ENCODE measurements around the gene MRPS23. TPM values are rescaled to one million over a fixed set of nuclear protein-coding genes. Genes with fewer than 3 reads are reported as not detected.

Gene MRPS23
- total and polyA plus RNA-seq, 4 donors = 17.0 to 59.2 (median 47.7) TPM

DNA sequence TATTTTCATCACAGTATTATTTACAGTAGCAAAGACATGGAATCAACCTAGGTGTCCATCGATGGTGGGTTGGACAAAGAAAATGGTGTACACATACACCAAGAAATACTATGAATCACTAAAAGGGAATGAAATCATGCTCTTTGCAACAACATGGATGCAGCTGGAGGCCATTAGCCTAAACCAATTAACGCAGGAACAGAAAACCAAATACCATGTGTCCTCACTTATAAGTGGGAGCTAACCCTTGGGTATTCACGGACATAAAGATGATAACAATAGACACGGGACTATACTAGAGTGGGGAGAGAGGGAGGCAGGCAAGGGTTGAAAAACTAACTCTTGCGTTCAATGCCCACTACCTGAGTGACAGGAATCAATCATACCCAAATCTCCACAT lies 41.0 kb downstream of the MRPS23 start:
- H3K36me3 ChIP-seq (ENCODE audit: control insufficient read depth, insufficient read depth, low read length) = no peaks in the 10 kb centered on the region
- DNase-seq (ENCODE audit: low read depth in 4 of 6, low spot score in 6 of 6) = no peak
- H3K4me3 ChIP-seq (ENCODE audit: low read depth, low read length) = no peak overlapping the region
- H3K4me1 ChIP-seq (ENCODE audit: control insufficient read depth, insufficient read depth, low read length) = peaks cover 17% of the 10 kb centered on the region
- no CpG with 5 or more reads among the region's 5 CpGs for WGBS (ENCODE audit: insufficient coverage)
- H3K27ac ChIP-seq (ENCODE audit: low read depth, low read length) = no peak overlapping the region
- no peaks in the 10 kb centered on the region for H3K27me3 ChIP-seq (ENCODE audit: control insufficient read depth, insufficient read depth, low read length)
- no peaks in the 10 kb centered on the region for H3K9me3 ChIP-seq (ENCODE audit: control insufficient read depth, insufficient read depth, low read length)

DNA sequence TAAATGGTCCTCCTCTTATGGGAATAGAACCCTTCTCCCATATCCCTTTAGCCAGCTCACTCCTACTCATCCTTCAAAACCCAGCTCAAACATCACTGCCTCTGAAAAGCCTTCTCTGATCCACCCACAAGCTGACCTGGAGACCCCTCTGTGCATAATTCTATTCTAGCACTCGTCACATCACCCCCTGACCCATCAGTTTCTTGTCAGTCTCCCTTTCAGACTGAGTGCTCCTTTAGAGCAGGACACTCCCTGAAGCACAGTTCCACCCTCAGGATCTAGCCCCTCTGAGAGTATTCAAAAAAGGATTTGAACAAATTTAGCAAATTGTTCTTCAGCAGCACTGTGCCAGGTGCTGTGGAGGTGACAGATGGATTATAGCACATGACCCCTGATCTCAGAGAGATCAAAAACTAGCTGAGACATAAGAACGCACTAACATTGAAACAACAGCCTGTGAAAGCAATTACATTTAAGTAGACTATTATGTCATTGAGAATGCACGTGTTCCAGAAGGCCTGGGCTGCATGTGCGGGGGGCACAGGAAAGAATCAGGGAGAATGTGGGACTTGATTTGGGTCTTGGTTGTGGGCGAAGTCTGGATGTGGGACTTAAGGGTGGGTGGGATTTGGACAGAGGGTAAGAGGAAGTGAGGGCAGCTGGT lies 43.5 kb downstream of the MRPS23 start:
- Histone ChIP-seq H3K27ac (ENCODE audit: low read depth, low read length) (no peak overlapping the region), H3K9me3 (ENCODE audit: control insufficient read depth, insufficient read depth, low read length) (no peaks in the 10 kb centered on the region), H3K36me3 (ENCODE audit: control insufficient read depth, insufficient read depth, low read length) (no peaks in the 10 kb centered on the region), H3K27me3 (ENCODE audit: control insufficient read depth, insufficient read depth, low read length) (no peaks in the 10 kb centered on the region), H3K4me1 (ENCODE audit: control insufficient read depth, insufficient read depth, low read length) (peaks cover 13% of the 10 kb centered on the region), H3K4me3 (ENCODE audit: low read depth, low read length) (no peak overlapping the region)
- peak in 1 of 6 donors; percentile 43 for DNase-seq (ENCODE audit: low read depth in 4 of 6, low spot score in 6 of 6)
- WGBS (ENCODE audit: insufficient coverage) = 72% methylated on average over 3 of the region's 5 CpGs

DNA sequence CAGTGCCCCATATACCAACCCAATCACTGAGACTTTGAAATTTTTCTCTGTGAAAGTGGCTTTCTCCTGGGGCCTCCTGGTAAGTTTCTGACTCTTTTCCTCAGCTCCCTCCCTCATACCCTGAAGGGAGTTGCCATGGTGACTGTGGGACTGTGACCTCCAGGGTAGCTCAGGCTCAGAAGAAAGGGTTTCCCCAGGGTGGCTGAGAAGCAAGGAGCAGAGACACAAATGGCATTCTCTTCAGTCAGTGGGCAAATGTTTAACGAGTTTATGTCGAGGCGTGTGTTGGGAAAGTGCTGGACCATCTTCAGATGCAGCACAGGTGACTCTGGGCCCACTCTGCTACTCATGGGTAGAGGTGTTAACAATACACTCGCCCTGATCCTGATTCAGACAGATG lies 46.8 kb downstream of the MRPS23 start:
- WGBS (ENCODE audit: insufficient coverage) = 15% methylated on average over 4 of the region's 4 CpGs
- no peaks in the 10 kb centered on the region for H3K36me3 ChIP-seq (ENCODE audit: control insufficient read depth, insufficient read depth, low read length)
- H3K4me1 ChIP-seq (ENCODE audit: control insufficient read depth, insufficient read depth, low read length) = peaks cover 4% of the 10 kb centered on the region
- H3K4me3 ChIP-seq (ENCODE audit: low read depth, low read length) = no peak overlapping the region
- H3K9me3 ChIP-seq (ENCODE audit: control insufficient read depth, insufficient read depth, low read length) = no peaks in the 10 kb centered on the region
- H3K27ac ChIP-seq (ENCODE audit: low read depth, low read length) = no peak overlapping the region
- H3K27me3 ChIP-seq (ENCODE audit: control insufficient read depth, insufficient read depth, low read length) = no peaks in the 10 kb centered on the region
- peak in 1 of 6 donors; percentile 46 for DNase-seq (ENCODE audit: low read depth in 4 of 6, low spot score in 6 of 6)

DNA sequence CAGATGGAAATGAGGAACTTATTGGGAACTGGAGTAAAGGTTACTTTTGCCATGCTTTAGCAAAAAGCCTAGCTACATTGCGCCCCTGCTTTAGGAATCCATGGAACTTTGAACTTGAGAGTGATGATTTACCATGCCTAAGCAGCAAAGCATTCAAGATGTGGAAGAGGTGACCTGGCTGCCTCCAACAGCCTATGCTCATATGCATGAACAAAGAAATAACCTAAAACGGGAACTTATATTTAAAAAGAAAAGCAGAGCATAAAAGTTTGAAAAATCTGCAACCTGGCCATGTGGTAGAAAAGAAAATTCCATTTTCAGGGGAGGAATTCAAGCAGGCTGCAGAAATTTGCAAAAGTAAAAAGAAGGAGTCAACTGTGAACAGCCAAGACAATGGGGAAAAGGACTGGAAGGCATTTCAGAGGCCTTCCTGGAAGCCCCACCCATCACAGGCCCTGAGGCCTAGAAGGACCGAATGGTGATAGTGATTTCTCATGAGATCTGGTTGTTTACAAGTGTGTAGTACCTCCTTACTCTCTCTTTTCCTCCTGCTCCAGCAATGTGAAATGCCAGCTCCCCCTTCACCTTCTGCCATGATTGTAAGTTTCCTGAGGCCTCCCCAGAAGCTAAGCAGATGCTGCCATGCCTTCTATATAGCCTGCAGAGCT lies 48.7 kb downstream of the MRPS23 start:
- Histone ChIP-seq H3K4me1 (ENCODE audit: control insufficient read depth, insufficient read depth, low read length) (peaks cover 4% of the 10 kb centered on the region), H3K27me3 (ENCODE audit: control insufficient read depth, insufficient read depth, low read length) (no peaks in the 10 kb centered on the region), H3K4me3 (ENCODE audit: low read depth, low read length) (no peak overlapping the region), H3K36me3 (ENCODE audit: control insufficient read depth, insufficient read depth, low read length) (no peaks in the 10 kb centered on the region), H3K27ac (ENCODE audit: low read depth, low read length) (no peak overlapping the region), H3K9me3 (ENCODE audit: control insufficient read depth, insufficient read depth, low read length) (no peaks in the 10 kb centered on the region)
- DNase-seq (ENCODE audit: low read depth in 4 of 6, low spot score in 6 of 6) = no peak
- WGBS (ENCODE audit: insufficient coverage) = 100% methylated on average over 1 of the region's 3 CpGs

DNA sequence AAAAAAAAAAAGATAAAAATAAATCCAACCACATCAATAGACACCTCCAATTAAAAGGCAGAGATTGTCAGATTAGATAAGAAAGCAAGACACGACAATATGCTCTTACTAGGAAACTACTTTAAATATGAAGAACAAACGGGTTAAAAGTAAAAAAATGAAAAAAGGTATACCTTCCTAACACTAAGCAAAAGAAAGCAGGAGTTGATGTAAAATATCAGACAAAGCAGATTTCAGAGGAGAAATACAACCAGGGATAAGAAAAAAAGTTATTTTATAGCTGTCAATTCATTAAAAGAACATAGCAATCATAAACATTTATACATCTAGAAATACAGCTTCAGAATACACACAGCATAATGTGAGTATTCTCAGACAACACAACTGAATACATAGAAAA lies 55.0 kb downstream of the MRPS23 start:
- WGBS (ENCODE audit: insufficient coverage) = no CpG with 5 or more reads among the region's 2 CpGs
- no peaks in the 10 kb centered on the region for H3K9me3 ChIP-seq (ENCODE audit: control insufficient read depth, insufficient read depth, low read length)
- H3K27me3 ChIP-seq (ENCODE audit: control insufficient read depth, insufficient read depth, low read length) = no peaks in the 10 kb centered on the region
- H3K36me3 ChIP-seq (ENCODE audit: control insufficient read depth, insufficient read depth, low read length) = no peaks in the 10 kb centered on the region
- DNase-seq (ENCODE audit: low read depth in 4 of 6, low spot score in 6 of 6) = no peak
- H3K4me3 ChIP-seq (ENCODE audit: low read depth, low read length) = no peak overlapping the region
- no peaks in the 10 kb centered on the region for H3K4me1 ChIP-seq (ENCODE audit: control insufficient read depth, insufficient read depth, low read length)
- H3K27ac ChIP-seq (ENCODE audit: low read depth, low read length) = no peak overlapping the region

DNA sequence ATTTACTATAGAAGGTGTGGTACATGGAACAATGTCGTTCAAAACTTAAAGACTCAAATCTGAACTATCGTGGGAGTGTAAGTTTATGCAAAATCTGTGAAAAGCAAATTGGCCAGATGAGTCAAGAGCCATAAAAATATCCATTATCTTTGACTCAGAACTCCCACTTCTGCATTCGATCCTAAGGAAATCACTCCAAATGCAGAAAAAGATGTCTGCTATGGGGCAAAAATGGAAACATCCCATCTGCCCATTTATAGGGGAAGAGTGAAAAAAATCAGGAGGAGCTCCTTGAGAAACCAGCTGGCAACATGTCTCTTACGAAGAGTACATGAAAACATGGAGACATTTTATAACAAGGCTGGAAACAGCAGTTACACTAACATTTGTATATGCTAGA lies 61.1 kb downstream of the MRPS23 start:
- no peaks in the 10 kb centered on the region for H3K36me3 ChIP-seq (ENCODE audit: control insufficient read depth, insufficient read depth, low read length)
- no peak overlapping the region for H3K4me3 ChIP-seq (ENCODE audit: low read depth, low read length)
- peak in 2 of 6 donors; percentile 17 to 70 for DNase-seq (ENCODE audit: low read depth in 4 of 6, low spot score in 6 of 6)
- H3K27ac ChIP-seq (ENCODE audit: low read depth, low read length) = no peak overlapping the region
- WGBS (ENCODE audit: insufficient coverage) = no CpG with 5 or more reads among the region's 4 CpGs
- H3K27me3 ChIP-seq (ENCODE audit: control insufficient read depth, insufficient read depth, low read length) = no peaks in the 10 kb centered on the region
- H3K9me3 ChIP-seq (ENCODE audit: control insufficient read depth, insufficient read depth, low read length) = no peaks in the 10 kb centered on the region
- H3K4me1 ChIP-seq (ENCODE audit: control insufficient read depth, insufficient read depth, low read length) = no peaks in the 10 kb centered on the region

DNA sequence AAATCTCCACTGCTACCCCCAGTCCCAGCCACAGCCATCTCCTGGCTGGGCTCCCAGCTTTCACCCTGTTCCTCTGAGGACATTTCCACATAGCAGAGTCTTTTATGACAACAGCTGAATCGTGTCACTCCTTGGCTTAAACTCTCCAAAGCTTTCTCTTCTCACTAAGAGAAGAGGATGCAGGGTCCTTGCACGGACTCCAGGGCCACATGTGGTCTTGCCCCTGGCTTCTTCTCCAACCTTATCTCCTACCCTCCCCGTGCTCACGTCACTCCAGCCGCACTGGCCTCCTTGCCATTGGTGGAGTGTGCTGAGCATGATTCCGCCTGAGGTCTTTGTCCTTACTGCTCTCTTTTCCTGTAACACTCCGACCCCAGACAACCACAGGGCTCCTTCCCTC lies 64.8 kb downstream of the MRPS23 start:
- Histone ChIP-seq H3K27me3 (ENCODE audit: control insufficient read depth, insufficient read depth, low read length) (no peaks in the 10 kb centered on the region), H3K4me3 (ENCODE audit: low read depth, low read length) (no peak overlapping the region), H3K36me3 (ENCODE audit: control insufficient read depth, insufficient read depth, low read length) (no peaks in the 10 kb centered on the region), H3K4me1 (ENCODE audit: control insufficient read depth, insufficient read depth, low read length) (peaks cover 18% of the 10 kb centered on the region), H3K9me3 (ENCODE audit: control insufficient read depth, insufficient read depth, low read length) (no peaks in the 10 kb centered on the region), H3K27ac (ENCODE audit: low read depth, low read length) (no peak overlapping the region)
- 86% methylated on average over 6 of the region's 7 CpGs for WGBS (ENCODE audit: insufficient coverage)
- no peak for DNase-seq (ENCODE audit: low read depth in 4 of 6, low spot score in 6 of 6)

Small RNA genes within 50 kb of the gene (small RNA-seq; reads per million reads assigned to genes)
- 0.16 reads per million for gene RN7SKP94 (ENCODE audit: low replicate concordance)

Other genes with a start within 250 kb of the MRPS23 start
- gene CCDC182, start 104.7 kb downstream of the MRPS23 start, total RNA-seq = not detected
- not detected for gene CCDC182, start 104.7 kb downstream of the MRPS23 start, polyA plus RNA-seq (ENCODE audit: insufficient read length in 2 of 2)
- gene CUEDC1, start 105.4 kb upstream of the MRPS23 start, total RNA-seq = 10 to 100 TPM; 14.0 to 17.7 TPM
- 100 to 1,000 TPM; 110 to 111 TPM for gene CUEDC1, start 105.4 kb upstream of the MRPS23 start, polyA plus RNA-seq (ENCODE audit: insufficient read length in 2 of 2)
- 10 to 100 TPM; 56.1 to 70.1 TPM for gene VEZF1, start 138.2 kb upstream of the MRPS23 start, total RNA-seq
- gene VEZF1, start 138.2 kb upstream of the MRPS23 start, polyA plus RNA-seq (ENCODE audit: insufficient read length in 2 of 2) = 10 to 100 TPM; 71.2 to 96.1 TPM
- 100 to 1,000 TPM; 226 to 234 TPM for gene SRSF1, start 157.2 kb upstream of the MRPS23 start, total RNA-seq
- 100 to 1,000 TPM; 200 to 210 TPM for gene SRSF1, start 157.2 kb upstream of the MRPS23 start, polyA plus RNA-seq (ENCODE audit: insufficient read length in 2 of 2)
- 10 to 100 TPM; 33.1 to 64.2 TPM for gene DYNLL2, start 233.4 kb upstream of the MRPS23 start, total RNA-seq
- gene DYNLL2, start 233.4 kb upstream of the MRPS23 start, polyA plus RNA-seq (ENCODE audit: insufficient read length in 2 of 2) = 100 to 1,000 TPM; 136 to 152 TPM